Esophagus muscularis mucosa (tissue), 4 donors: ENCODE data around the gene EED.

ENCODE experiments used
- CTCF ChIP-seq, 3 experiments: fragments of 200-600 bp in 2 of 3; fragments of 450-650 bp in 1 of 3; sonication (generic) in 2 of 3; IDR thresholded peaks; one replicate each; pipeline ENCODE4 v1.5.1; 2017 to 2019; ENCODE audit warnings: antibody characterized with exemption in 3 of 3, mild to moderate bottlenecking in 2 of 3, moderate library complexity in 1 of 3
- EP300 ChIP-seq: sonication (generic); formaldehyde crosslinking; IDR thresholded peaks from one replicate; pipeline ENCODE4 v1.6.1; 2017; ENCODE audit warnings: antibody characterized with exemption
- POLR2A ChIP-seq: fragments of 450-650 bp; IDR thresholded peaks from one replicate; pipeline ENCODE4 v1.6.1; 2017; ENCODE audit warnings: antibody characterized with exemption, moderate library complexity, mild to moderate bottlenecking, low read depth
- POLR2AphosphoS5 ChIP-seq, 2 donors: sonication (generic); formaldehyde crosslinking; IDR thresholded peaks; one replicate each; pipeline ENCODE4 v1.6.1; 2017; ENCODE audit warnings: antibody characterized with exemption in 2 of 2

GRCh38 chr11:86211619-86212018 lies 32.9 kb upstream of the EED start:
- TF ChIP-seq CTCF (IDR thresholded peaks at IDR 0.05) = no peak
- TF ChIP-seq POLR2A = no peak
- no peak for TF ChIP-seq EP300
- TF ChIP-seq POLR2AphosphoS5 (IDR thresholded peaks at IDR 0.05) = no peak
